GM12878 (cell line): ENCODE data around the gene BICC1. TPM values are rescaled to one million over a fixed set of nuclear protein-coding genes. Genes with fewer than 3 reads are reported as not detected.

Experiments used
- ATAC-seq: fragments of 200-7000 bp; cut with Tn5 transposase; 3 replicates; pipeline ENCODE4 v1.9.1; 2020; ENCODE audit warnings: mild to moderate bottlenecking, moderate library complexity
- BruUV-seq: library from RNA; stranded (reverse); fragments of 400-500 nt; replicated peaks from 2 replicates; lab custom pipeline; 2021; lab: Mats Ljungman, UMichigan
- CTCF ChIA-PET: fragments of 300-600 bp; sonication (Branson Sonifier 250); formaldehyde crosslinking; extraction: SDS; loops from one replicate; lab custom pipeline; 2021; ENCODE audit warnings: inconsistent platforms; lab: Yijun Ruan, JAX
- POLR2A ChIA-PET: fragments of 350-600 bp; formaldehyde crosslinking; extraction: SDS; loops from one replicate; lab custom pipeline; 2021; ENCODE audit warnings: inconsistent platforms; lab: Charles Lee
- RAD21 ChIA-PET: fragments of 300-600 bp; sonication (Branson Sonifier 250); formaldehyde crosslinking; loops from one replicate; lab custom pipeline; 2023; ENCODE audit warnings: antibody characterized with exemption; ENCODE audit not compliant: unreplicated experiment; lab: Charles Lee
- SMC1A ChIA-PET: fragments of 300-600 bp; sonication (Branson Sonifier 250); formaldehyde crosslinking; loops from one replicate; lab custom pipeline; 2023; ENCODE audit not compliant: unreplicated experiment, uncharacterized antibody; lab: Charles Lee
- DNase-seq: peaks from one replicate; pipeline ENCODE4 v3.0.0-alpha.2; 2011; ENCODE audit warnings: low read depth, low spot score
- FAIRE-seq: peaks from 3 replicates; lab custom pipeline; 2011; peaks lifted over from hg19 to GRCh38; lab: Jason Lieb, UNC
- H2AFZ ChIP-seq: 2 replicates; pipeline ENCODE4 v1.6.0; 2011; ENCODE audit warnings: low read depth, low read length, control low read depth; ENCODE audit not compliant: control insufficient read depth
- H3K27ac ChIP-seq: 2 replicates; pipeline ENCODE4 v1.5.1; 2011; ENCODE audit warnings: control low read depth; ENCODE audit not compliant: control insufficient read depth, insufficient read depth
- H3K27me3 ChIP-seq, 2 experiments: replicated peaks in 1 of 2; 2 replicates each; pipeline versions ENCODE4 v1.6.0 to v1.6.1; 2011; ENCODE audit warnings: low read length in 1 of 2; ENCODE audit not compliant: control insufficient read depth in 2 of 2, insufficient read depth in 2 of 2
- H3K36me3 ChIP-seq, 2 experiments: 2 replicates each; pipeline ENCODE4 v1.5.1; 2011; ENCODE audit warnings: low read length in 1 of 2; ENCODE audit not compliant: control insufficient read depth in 2 of 2, insufficient read depth in 2 of 2
- H3K4me1 ChIP-seq: 2 replicates; pipeline ENCODE4 v1.6.1; 2011; ENCODE audit warnings: mild to moderate bottlenecking, low read length, moderate library complexity, mixed read lengths; ENCODE audit not compliant: control insufficient read depth, insufficient read depth
- H3K4me2 ChIP-seq: 2 replicates; pipeline ENCODE4 v1.6.0; 2011; ENCODE audit warnings: control low read depth; ENCODE audit not compliant: control insufficient read depth, insufficient read depth
- H3K4me3 ChIP-seq: fragments of 200-600 bp; sonication (generic); 2 replicates; pipeline ENCODE4 v1.5.1; 2016
- H3K79me2 ChIP-seq: 2 replicates; pipeline ENCODE4 v1.6.0; 2011; ENCODE audit warnings: low read length; ENCODE audit not compliant: control insufficient read depth, insufficient read depth
- H3K9ac ChIP-seq: 2 replicates; pipeline ENCODE4 v1.8.0; 2011; ENCODE audit warnings: low read length, control low read depth, mixed read lengths; ENCODE audit not compliant: control insufficient read depth, insufficient read depth
- H3K9me3 ChIP-seq: replicated peaks from 3 replicates; pipeline ENCODE4 v1.5.1; 2011; ENCODE audit warnings: mild to moderate bottlenecking, low read length; ENCODE audit not compliant: control insufficient read depth, insufficient read depth
- H4K20me1 ChIP-seq: 2 replicates; pipeline ENCODE4 v1.6.0; 2011; ENCODE audit not compliant: control insufficient read depth, insufficient read depth
- CREM ChIP-seq: IDR thresholded peaks from 2 replicates; pipeline ENCODE4 v1.6.1; 2014; ENCODE audit warnings: antibody characterized with exemption, low read depth
- E2F4 ChIP-seq: IDR thresholded peaks from 2 replicates; pipeline ENCODE4 v1.6.1; 2012; ENCODE audit warnings: low read depth, low read length, improper control_type of control experiment
- ESRRA ChIP-seq: IDR thresholded peaks from 2 replicates; pipeline ENCODE4 v1.6.1; 2012; ENCODE audit warnings: mild to moderate bottlenecking, low read length, improper control_type of control experiment
- IRF4 ChIP-seq: IDR thresholded peaks from 2 replicates; pipeline ENCODE4 v1.6.1; 2011; ENCODE audit warnings: low read depth, low read length
- KLF5 ChIP-seq: fragments of 450-650 bp; IDR thresholded peaks from 2 replicates; pipeline ENCODE4 v1.6.1; 2014; ENCODE audit warnings: mild to moderate bottlenecking; ENCODE audit not compliant: partially characterized antibody
- MTA3 ChIP-seq: IDR thresholded peaks from 2 replicates; pipeline ENCODE4 v1.6.1; 2012; ENCODE audit warnings: low read length, inconsistent platforms, borderline replicate concordance
- NKRF ChIP-seq: fragments of 450-650 bp; conservative IDR thresholded peaks from 2 replicates; pipeline ENCODE4 v1.6.1; 2017; ENCODE audit warnings: mild to moderate bottlenecking, moderate library complexity
- PAX5 ChIP-seq: IDR thresholded peaks from 2 replicates; pipeline ENCODE4 v1.6.1; 2011; ENCODE audit warnings: low read depth, low read length, borderline replicate concordance
- POLR2AphosphoS2 ChIP-seq: IDR thresholded peaks from 2 replicates; pipeline ENCODE4 v1.6.1; 2011; ENCODE audit warnings: low read depth, mild to moderate bottlenecking, low read length, improper control_type of control experiment, moderate library complexity
- REST ChIP-seq: IDR thresholded peaks from 2 replicates; pipeline ENCODE4 v1.6.1; 2012; ENCODE audit warnings: mild to moderate bottlenecking, low read depth, low read length
- SMAD5 ChIP-seq: IDR thresholded peaks from 2 replicates; pipeline ENCODE4 v1.6.1; 2016; ENCODE audit warnings: antibody characterized with exemption, low read depth
- ZNF207 ChIP-seq: fragments of 450-650 bp; IDR thresholded peaks from 2 replicates; pipeline ENCODE4 v1.6.1; 2014; ENCODE audit warnings: antibody characterized with exemption, mild to moderate bottlenecking, borderline replicate concordance
- ZNF687 ChIP-seq: fragments of 450-650 bp; IDR thresholded peaks from 2 replicates; pipeline ENCODE4 v1.6.1; 2017; ENCODE audit warnings: mild to moderate bottlenecking, moderate library complexity
- WGBS: methylation state at CpG from one replicate; pipeline ENCODE4 v1.1.6; 2016; ENCODE audit warnings: low lambda C conversion rate; ENCODE audit not compliant: insufficient replicate concordance, insufficient coverage; ENCODE audit errors: missing lambda C conversion rate; 5-methylcytosine and 5-hydroxymethylcytosine counted together
- in situ Hi-C: fragments of 300-500 bp; cut with MboI; formaldehyde crosslinking; loops from 9 replicates; pipeline ENCODE4 v1.14.3; 2018; ENCODE audit warnings: mixed read lengths
- intact Hi-C: fragments of 100-400 bp; cut with micrococcal nuclease; formaldehyde crosslinking; loops from one replicate; pipeline ENCODE4 v1.14.2; 2022; ENCODE audit not compliant: unreplicated experiment
- polyA plus RNA-seq, 11 experiments: library from polyadenylated mRNA; depleted of rRNA in 4 of 11; unstranded in 6 of 11; stranded (reverse) in 5 of 11; fragments of >200 nt; fragmentation: Nextera tagmentation in 4 of 11; fragmentation: Illumina TruSeq in 1 of 11; extraction: Ambion mirVana in 4 of 11; extraction: Trizol in 1 of 11; gene quantifications; 1 replicate in 1 of 11; 2 replicates in 10 of 11; pipeline versions ENCODE4 v1.2.1 to v1.2.3, GENCODE V29; 2011 to 2016; ENCODE audit warnings: inconsistent platforms in 2 of 11, missing spikeins in 2 of 11, low read depth in 1 of 11
- total RNA-seq, 4 experiments: library from RNA; depleted of rRNA in 3 of 4; stranded (reverse); fragments of >200 nt in 3 of 4; fragmentation: Illumina TruSeq in 1 of 4; extraction: Trizol in 1 of 4; gene quantifications; 2 replicates each; pipeline versions ENCODE4 v1.2.1 to v1.2.3, GENCODE V29; 2013 to 2021

BICC1 gene
- total and polyA plus RNA-seq, 10 of the 15 experiments (the other 5 are each of a cell fraction or from before 2014, with no cell fraction given), result 0.01 to 0.10 (median 0.04) TPM; not detected in 5

- Histone ChIP-seq H3K9me3 (no peaks in the 10 kb centered on the region), H3K9ac (no peak overlapping the region), H3K4me2 (no peak overlapping the region), H3K27ac (no peak overlapping the region), H3K27me3 (no peaks in the 10 kb centered on the region; a peak in 1 of 4 replicates), H2AFZ (no peak overlapping the region), H4K20me1 (no peaks in the 10 kb centered on the region), H3K79me2 (no peaks in the 10 kb centered on the region), H3K4me3 (no peak overlapping the region), H3K36me3 (no peaks in the 10 kb centered on the region), H3K4me1 (no peaks in the 10 kb centered on the region)
- ATAC-seq, result peak; percentile 44; the same call in 2 of the 3 replicates
- FAIRE-seq, result no peak
- intact Hi-C loops, result loop anchor here (10.0 kb wide), 1 partner anchor 294 kb away; no protein-coding TSS in a partner anchor
- in situ Hi-C loops, result no loop called here
- DNase-seq, result no peak
- ChIA-PET SMC1A (no interaction called here), CTCF (interaction anchor here (0.8 to 0.9 kb wide), 2 partner anchors 58 to 59 kb away, joined by 3 to 4 read pairs; no protein-coding TSS in a partner anchor), POLR2A (no interaction called here), RAD21 (interaction anchor here (0.9 to 1.2 kb wide), 2 partner anchors 58 to 288 kb away, joined by 3 read pairs; no protein-coding TSS in a partner anchor)
- 38% methylated on average over 14 of the region's 14 CpGs for WGBS
- no TSS peak for BruUV-seq
- TF ChIP-seq PAX5 (no peak), IRF4 (no peak), POLR2AphosphoS2 (no peak), ZNF207 (no peak), NKRF (no peak), ESRRA (no peak), MTA3 (no peak), REST (no peak), KLF5 (no peak), ZNF687 (no peak), CREM (no peak), SMAD5 (no peak), E2F4 (no peak)
These were observed 76.1 kb downstream of the BICC1 start for GRCh38 chr10:58588673-58589265.
